GM18526 (cell line): ENCODE data around the gene OR4F15.

Experiments used
- POLR2A ChIP-seq: IDR thresholded peaks from 3 replicates; pipeline ENCODE4 v1.6.1; 2011; ENCODE audit not compliant: insufficient read length; ENCODE audit errors: extremely low read depth

OR4F15 gene

DNA sequence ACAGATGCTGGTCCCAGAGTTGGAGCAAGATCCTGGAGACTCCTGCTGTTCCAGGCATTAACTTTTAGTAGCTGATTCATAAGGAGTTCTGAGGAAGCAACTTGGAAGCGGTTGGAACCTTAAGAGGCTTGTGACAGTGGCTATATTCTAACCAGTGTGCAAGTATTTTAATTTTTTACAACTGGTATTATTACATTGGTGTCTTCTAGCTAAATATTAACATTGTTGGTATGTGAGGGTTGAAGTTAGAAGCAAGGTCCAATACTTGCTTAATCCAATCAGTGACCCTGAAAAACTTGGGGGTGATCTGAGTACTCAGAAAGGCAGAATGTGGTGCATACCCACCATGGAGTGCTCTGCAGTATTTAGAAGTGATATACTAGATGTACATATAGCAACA, 1.5 kb upstream of the OR4F15 start:
- no peak for TF ChIP-seq POLR2A

GRCh38 chr15:101810876-101811275, 1.1 kb upstream of the OR4F15 start:
- no peak for TF ChIP-seq POLR2A

- no peak for TF ChIP-seq POLR2A
These were observed 2.0 kb downstream of the OR4F15 start for GRCh38 chr15:101813803-101814534.

DNA sequence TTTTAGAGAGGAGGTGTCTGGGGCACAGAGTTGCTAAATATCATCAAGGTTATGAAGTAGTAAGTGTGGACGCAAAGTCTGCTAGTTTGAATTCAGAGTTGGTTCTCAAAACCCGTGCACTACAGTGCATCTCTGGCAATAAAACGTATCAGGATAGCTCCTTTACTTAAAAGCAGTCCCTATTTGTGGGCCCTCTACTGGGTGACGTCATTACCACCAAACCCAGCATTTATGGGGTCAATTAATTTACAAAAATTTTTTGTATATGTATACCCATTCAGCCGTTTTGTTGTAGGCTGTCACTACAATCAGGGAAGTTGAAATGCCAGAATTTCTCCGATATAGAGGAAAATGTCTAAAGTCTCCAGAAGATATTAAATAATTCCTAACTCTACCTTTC, 8.8 kb downstream of the OR4F15 start:
- no peak for TF ChIP-seq POLR2A

GRCh38 chr15:101827257-101827656, 15.3 kb downstream of the OR4F15 start:
- no peak for TF ChIP-seq POLR2A

DNA sequence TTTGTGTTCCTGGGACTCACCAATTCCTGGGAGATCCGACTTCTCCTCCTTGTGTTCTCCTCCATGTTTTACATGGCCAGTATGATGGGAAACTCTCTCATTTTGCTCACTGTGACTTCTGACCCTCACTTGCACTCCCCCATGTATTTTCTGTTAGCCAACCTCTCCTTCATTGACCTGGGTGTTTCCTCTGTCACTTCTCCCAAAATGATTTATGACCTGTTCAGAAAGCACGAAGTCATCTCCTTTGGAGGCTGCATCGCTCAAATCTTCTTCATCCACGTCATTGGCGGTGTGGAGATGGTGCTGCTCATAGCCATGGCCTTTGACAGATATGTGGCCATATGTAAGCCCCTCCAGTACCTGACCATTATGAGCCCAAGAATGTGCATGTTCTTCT, 16.8 kb downstream of the OR4F15 start:
- no peak for TF ChIP-seq POLR2A

DNA sequence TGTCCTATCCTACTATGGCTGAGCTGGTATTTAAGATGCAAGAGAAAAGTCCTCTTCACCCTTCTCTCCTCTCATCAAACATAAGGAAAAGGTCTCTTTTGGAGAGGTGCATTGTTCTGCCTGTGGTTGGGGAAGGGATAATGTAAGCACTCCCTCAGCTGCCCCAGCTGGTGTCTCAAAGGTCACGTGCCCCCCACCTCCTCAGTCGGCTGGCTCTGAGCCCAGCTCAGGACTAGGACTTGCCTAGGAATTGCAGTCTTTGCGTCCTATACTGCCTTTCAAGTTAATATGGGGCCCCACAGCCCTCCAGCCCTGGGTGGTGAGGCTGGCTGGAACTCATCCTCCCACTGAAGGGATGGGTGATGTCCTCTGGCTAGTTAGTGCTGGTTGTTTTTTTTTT, 29.7 kb downstream of the OR4F15 start:
- TF ChIP-seq POLR2A, result no peak

DNA sequence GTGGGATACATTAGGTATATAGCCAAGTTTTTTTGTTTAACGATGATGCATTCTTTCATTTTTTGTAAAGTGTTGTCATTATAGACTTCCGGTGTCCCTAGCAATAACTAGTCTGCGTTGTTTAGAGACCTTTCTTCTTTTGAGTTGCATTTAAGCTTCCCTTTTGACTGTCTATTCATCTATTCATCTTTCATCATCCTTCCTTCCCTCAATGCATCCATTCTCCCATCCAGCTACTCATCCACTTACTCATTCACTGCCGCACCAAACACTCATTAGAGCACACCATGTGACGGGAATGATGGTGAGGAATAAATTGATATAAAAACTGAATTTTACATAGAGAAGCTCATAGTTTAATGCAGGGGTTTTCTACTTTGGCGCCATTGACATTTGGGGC, 32.9 kb downstream of the OR4F15 start:
- no peak for TF ChIP-seq POLR2A

DNA sequence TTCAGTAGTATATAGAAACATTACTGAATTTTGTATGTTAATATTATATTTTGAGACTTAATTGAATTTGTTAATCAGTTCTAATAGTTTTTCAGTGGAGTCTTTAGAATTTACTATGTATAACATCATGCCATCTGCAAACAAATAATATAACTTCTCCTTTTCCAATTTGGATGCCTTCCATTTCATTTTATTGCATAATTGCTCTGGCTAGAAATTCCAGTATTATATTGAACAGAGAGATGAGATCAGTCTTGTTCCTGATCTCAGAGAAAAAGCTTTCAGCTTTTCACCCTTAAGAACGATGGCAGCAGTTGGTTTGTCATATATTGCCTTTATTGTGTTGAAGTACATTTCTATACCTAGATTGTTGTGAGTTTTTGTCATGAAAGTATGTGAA, 40.4 kb downstream of the OR4F15 start:
- TF ChIP-seq POLR2A, result no peak
